ENCODE results near the gene KRT7.

GRCh38 chr12:52191841-52192791 lies 40.9 kb upstream of the KRT7 start, which contains the start of gene KRT80:
- TF ChIP-seq POLR2A (IDR thresholded peaks at IDR 0.05; ENCODE audit: low read depth, low read length) (no peak), POLR2AphosphoS5 (IDR thresholded peaks at IDR 0.05; ENCODE audit: low read depth, low read length) (no peak), TAF1 (IDR thresholded peaks at IDR 0.05; ENCODE audit: low read depth, low read length) (no peak), SPI1 (IDR thresholded peaks at IDR 0.05; ENCODE audit: low read depth, low read length) (no peak), PAX5 (IDR thresholded peaks at IDR 0.05; ENCODE audit: insufficient read depth, low read length, severe bottlenecking) (no peak), POU2F2 (IDR thresholded peaks at IDR 0.05; ENCODE audit: low read depth, low read length) (no peak)
